GM21423 (cell line): ENCODE measurements around the gene DNAJB6.
"Not testable (repeated sequence)": the region's sequence is repeated elsewhere in the genome, so short reads cannot be mapped to it uniquely, and the experiment has no call there.

ENCODE experiments used
- ATAC-seq: cut with Tn5 transposase; IDR thresholded peaks from one replicate; pipeline ENCODE4 v1.9.1; 2021; ENCODE audit warnings: mild to moderate bottlenecking, moderate library complexity; ENCODE audit not compliant: unreplicated experiment

DNAJB6 gene

GRCh38 chr7:157438121-157439025 is 101.6 kb downstream of the DNAJB6 start:
- ATAC-seq, result no peak

- no peak for ATAC-seq
Observed at GRCh38 chr7:157439149-157439548, 102.3 kb downstream of the DNAJB6 start.

- ATAC-seq, result no peak
Observed at GRCh38 chr7:157439761-157440160, 103.0 kb downstream of the DNAJB6 start.

GRCh38 chr7:157440346-157441022 is 103.7 kb downstream of the DNAJB6 start:
- ATAC-seq, result no peak

- no peak for ATAC-seq
Observed at GRCh38 chr7:157441023-157441399, 104.2 kb downstream of the DNAJB6 start.

GRCh38 chr7:157442456-157442855 is 105.7 kb downstream of the DNAJB6 start:
- ATAC-seq, result no peak

GRCh38 chr7:157442993-157443831 is 106.4 kb downstream of the DNAJB6 start:
- ATAC-seq, result no peak

GRCh38 chr7:157444011-157444842 is 107.4 kb downstream of the DNAJB6 start:
- ATAC-seq, result no peak

GRCh38 chr7:157444843-157445135 is 108.0 kb downstream of the DNAJB6 start:
- ATAC-seq, result no peak

GRCh38 chr7:157445246-157445955 is 108.6 kb downstream of the DNAJB6 start:
- ATAC-seq, result no peak

- no peak for ATAC-seq
Observed at GRCh38 chr7:157445956-157446295, 109.1 kb downstream of the DNAJB6 start.

GRCh38 chr7:157446322-157446721 is 109.5 kb downstream of the DNAJB6 start:
- no peak for ATAC-seq

GRCh38 chr7:157454003-157454402 is 117.2 kb downstream of the DNAJB6 start:
- not testable (repeated sequence) for ATAC-seq

GRCh38 chr7:157457355-157458253 is 120.8 kb downstream of the DNAJB6 start:
- ATAC-seq, result no peak

- no peak for ATAC-seq
Observed at GRCh38 chr7:157458254-157458633, 121.4 kb downstream of the DNAJB6 start.

GRCh38 chr7:157459966-157460365 is 123.2 kb downstream of the DNAJB6 start:
- ATAC-seq, result no peak

GRCh38 chr7:157460721-157461120 is 123.9 kb downstream of the DNAJB6 start:
- no peak for ATAC-seq

- ATAC-seq, result no peak
Observed at GRCh38 chr7:157461573-157462418, 125.0 kb downstream of the DNAJB6 start.
